Measurements from ENCODE around the gene KRTAP9-1.
"Not testable (repeated sequence)": the region's sequence is repeated elsewhere in the genome, so short reads cannot be mapped to it uniquely, and the experiment has no call there.

KRTAP9-1 gene

DNA sequence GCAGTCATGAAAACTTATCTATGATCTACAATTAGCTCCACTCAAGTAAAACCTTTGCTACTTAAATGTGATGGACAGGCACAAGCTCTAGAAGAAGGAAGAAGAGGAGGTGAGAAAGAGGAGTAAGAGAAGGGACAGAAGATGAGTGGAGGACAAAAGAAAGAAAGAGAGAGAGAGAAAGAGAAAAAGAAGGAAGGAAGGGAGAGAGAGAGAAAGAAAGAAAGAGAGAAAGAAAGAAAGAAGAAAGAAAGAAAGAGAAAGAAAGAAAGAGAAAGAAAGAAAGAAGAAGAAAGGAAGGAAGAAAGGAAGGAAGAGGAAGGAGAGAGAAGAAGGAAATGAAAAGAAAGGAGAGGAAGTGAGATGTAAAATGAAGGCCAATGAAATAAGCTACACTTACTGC is 40.4 kb downstream of the KRTAP9-1 start:
- Histone ChIP-seq H3K9ac (ENCODE audit: low read length) (no peak overlapping the region), H3K9me3 (ENCODE audit: control insufficient read depth, low read depth, low read length) (no peaks in the 10 kb centered on the region), H3K4me3 (ENCODE audit: low read length) (no peak overlapping the region), H3K4me1 (ENCODE audit: control insufficient read depth, low read depth, low read length) (no peaks in the 10 kb centered on the region), H3K27ac (ENCODE audit: low read length) (no peak overlapping the region), H3K27me3 (ENCODE audit: control insufficient read depth, insufficient read depth, low read length) (no peaks in the 10 kb centered on the region), H3K36me3 (ENCODE audit: control insufficient read depth, low read depth, low read length) (no peaks in the 10 kb centered on the region)

DNA sequence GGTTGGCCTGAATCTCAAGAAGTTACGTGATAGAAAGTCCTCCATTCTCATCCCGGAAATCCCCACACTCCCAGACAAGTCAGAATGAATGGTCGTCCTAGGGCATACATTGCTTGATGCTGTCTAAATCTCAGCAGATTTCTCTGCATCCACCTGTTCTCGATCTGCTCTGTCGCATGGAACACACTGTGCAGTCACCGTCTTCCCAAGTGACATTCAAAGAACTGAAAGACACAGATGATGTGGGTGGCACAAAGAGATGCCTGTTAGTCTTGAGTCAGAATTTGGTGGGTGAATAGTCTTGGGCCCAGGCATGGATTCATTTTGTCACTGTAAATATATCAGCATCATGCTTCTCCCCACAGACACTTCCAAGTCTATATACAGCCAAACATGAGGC is 42.0 kb downstream of the KRTAP9-1 start:
- no peaks in the 10 kb centered on the region for H3K27me3 ChIP-seq (ENCODE audit: control insufficient read depth, insufficient read depth, low read length)

DNA sequence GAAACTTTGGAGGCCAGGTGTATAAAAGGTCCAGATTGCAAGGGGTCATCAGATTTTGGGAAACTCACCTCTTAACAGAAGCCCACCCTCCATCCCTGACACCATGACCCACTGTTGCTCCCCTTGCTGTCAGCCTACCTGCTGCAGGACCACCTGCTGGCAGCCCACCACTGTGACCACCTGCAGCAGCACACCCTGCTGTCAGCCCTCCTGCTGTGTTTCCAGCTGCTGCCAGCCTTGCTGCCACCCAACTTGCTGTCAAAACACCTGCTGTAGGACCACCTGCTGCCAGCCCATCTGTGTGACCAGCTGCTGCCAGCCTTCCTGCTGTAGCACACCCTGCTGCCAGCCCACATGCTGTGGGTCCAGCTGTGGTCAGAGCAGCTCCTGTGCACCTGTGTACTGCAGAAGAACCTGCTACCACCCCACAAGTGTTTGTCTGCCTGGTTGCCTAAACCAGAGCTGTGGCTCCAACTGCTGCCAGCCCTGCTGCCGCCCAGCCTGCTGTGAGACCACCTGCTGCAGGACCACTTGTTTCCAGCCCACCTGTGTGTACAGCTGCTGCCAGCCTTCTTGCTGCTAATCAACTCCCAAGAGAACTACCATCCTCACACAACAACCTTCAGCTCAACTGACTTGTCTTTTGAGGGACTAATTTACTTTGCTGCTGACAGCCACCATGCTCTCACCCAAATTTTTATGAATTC is 42.9 kb downstream of the KRTAP9-1 start, which contains the start of gene KRTAP9-3:
KRTAP9-3 (plus strand) TSS at position 51 of the 707 bp plus-strand sequence; CDS start at position 104, 53 bp downstream.
- H3K9me3 ChIP-seq (ENCODE audit: control insufficient read depth, low read depth, low read length); H3K27ac ChIP-seq (ENCODE audit: low read length); H3K27me3 ChIP-seq (ENCODE audit: control insufficient read depth, insufficient read depth, low read length); H3K9ac ChIP-seq (ENCODE audit: low read length); H3K4me3 ChIP-seq (ENCODE audit: low read length); H3K36me3 ChIP-seq (ENCODE audit: control insufficient read depth, low read depth, low read length); H3K4me1 ChIP-seq (ENCODE audit: control insufficient read depth, low read depth, low read length): not testable (repeated sequence)

More for the DNA sequence above, 42.0 kb downstream of the KRTAP9-1 start:
- Histone ChIP-seq H3K9me3 (ENCODE audit: control insufficient read depth, low read depth, low read length) (no peaks in the 10 kb centered on the region), H3K36me3 (ENCODE audit: control insufficient read depth, low read depth, low read length) (no peaks in the 10 kb centered on the region), H3K4me3 (ENCODE audit: low read length) (no peak overlapping the region), H3K27ac (ENCODE audit: low read length) (no peak overlapping the region), H3K4me1 (ENCODE audit: control insufficient read depth, low read depth, low read length) (no peaks in the 10 kb centered on the region), H3K9ac (ENCODE audit: low read length) (no peak overlapping the region)

DNA sequence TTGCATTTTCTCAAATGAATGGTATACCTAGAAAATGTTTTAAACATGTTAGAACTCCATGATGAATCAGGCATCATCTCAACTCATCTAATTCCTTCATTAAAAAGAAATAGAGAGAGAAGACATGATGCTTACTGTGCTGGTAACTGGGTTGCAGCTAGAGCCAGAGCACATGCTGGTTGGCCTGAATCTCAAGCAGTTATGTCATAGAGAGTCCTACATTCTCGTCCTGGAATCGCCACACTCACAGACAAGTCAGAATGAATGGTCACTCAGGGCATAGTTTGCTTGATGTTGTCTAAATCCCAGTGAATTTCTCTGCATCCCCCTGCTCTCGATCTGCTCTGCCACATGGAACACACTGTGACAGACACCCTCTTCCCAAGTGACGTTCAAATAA is 47.4 kb downstream of the KRTAP9-1 start:
- not testable (repeated sequence) for H3K4me3 ChIP-seq (ENCODE audit: low read length); H3K27ac ChIP-seq (ENCODE audit: low read length); H3K27me3 ChIP-seq (ENCODE audit: control insufficient read depth, insufficient read depth, low read length); H3K9ac ChIP-seq (ENCODE audit: low read length); H3K4me1 ChIP-seq (ENCODE audit: control insufficient read depth, low read depth, low read length); H3K36me3 ChIP-seq (ENCODE audit: control insufficient read depth, low read depth, low read length); H3K9me3 ChIP-seq (ENCODE audit: control insufficient read depth, low read depth, low read length)

DNA sequence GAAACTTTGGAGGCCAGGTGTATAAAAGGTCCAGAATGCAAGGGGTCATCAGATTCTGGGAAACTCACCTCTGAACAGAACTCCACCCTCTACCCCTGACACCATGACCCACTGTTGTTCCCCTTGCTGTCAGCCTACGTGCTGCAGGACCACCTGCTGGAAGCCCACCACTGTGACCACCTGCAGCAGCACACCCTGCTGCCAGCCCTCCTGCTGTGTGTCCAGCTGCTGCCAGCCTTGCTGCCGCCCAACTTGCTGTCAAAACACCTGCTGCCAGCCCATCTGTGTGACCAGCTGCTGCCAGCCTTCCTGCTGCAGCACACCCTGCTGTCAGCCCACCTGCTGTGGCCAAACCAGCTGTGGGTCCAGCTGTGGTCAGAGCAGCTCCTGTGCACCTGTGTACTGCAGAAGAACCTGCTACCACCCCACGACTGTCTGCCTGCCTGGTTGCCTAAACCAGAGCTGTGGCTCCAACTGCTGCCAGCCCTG is 48.3 kb downstream of the KRTAP9-1 start, which contains the start of gene KRTAP9-8:
KRTAP9-8 (plus strand) TSS at position 51 of the 489 bp plus-strand sequence; CDS start at position 104, 53 bp downstream.
- not testable (repeated sequence) for H3K36me3 ChIP-seq (ENCODE audit: control insufficient read depth, low read depth, low read length); H3K9me3 ChIP-seq (ENCODE audit: control insufficient read depth, low read depth, low read length); H3K27me3 ChIP-seq (ENCODE audit: control insufficient read depth, insufficient read depth, low read length); H3K9ac ChIP-seq (ENCODE audit: low read length); H3K27ac ChIP-seq (ENCODE audit: low read length); H3K4me3 ChIP-seq (ENCODE audit: low read length); H3K4me1 ChIP-seq (ENCODE audit: control insufficient read depth, low read depth, low read length)
